Calu3 (cell line): Measurements from ENCODE around the gene PI3. TPM values are rescaled to one million over a fixed set of nuclear protein-coding genes. Genes with fewer than 3 reads are reported as not detected.
"Not testable (repeated sequence)": the region's sequence is repeated elsewhere in the genome, so short reads cannot be mapped to it uniquely, and the experiment has no call there.

Experiments
- BruUV-seq: library from RNA; stranded (reverse); fragments of 400-500 nt; replicated peaks from 2 replicates; lab custom pipeline; 2021; lab: Mats Ljungman, UMichigan
- CTCF ChIA-PET: fragments of 300-600 bp; sonication (Branson Sonifier 250); formaldehyde crosslinking; loops from one replicate; lab custom pipeline; 2022; ENCODE audit warnings: antibody characterized with exemption; lab: Charles Lee
- DNase-seq: peaks from one replicate; pipeline ENCODE4 v3.0.0; 2022
- H3K27ac Mint-ChIP-seq: one replicate; pipeline ENCODE4 v1.8.0; 2022; ENCODE audit warnings: mixed read lengths; ENCODE audit not compliant: unreplicated experiment
- H3K27me3 Mint-ChIP-seq: one replicate; pipeline ENCODE4 v1.8.0; 2022; ENCODE audit warnings: mixed read lengths; ENCODE audit not compliant: unreplicated experiment
- H3K36me3 Mint-ChIP-seq: one replicate; pipeline ENCODE4 v1.8.0; 2022; ENCODE audit warnings: mild to moderate bottlenecking, moderate library complexity, mixed read lengths; ENCODE audit not compliant: insufficient read depth, unreplicated experiment
- H3K4me1 Mint-ChIP-seq: one replicate; pipeline ENCODE4 v1.8.0; 2022; ENCODE audit warnings: mild to moderate bottlenecking, low read depth, mixed read lengths; ENCODE audit not compliant: unreplicated experiment
- H3K4me3 Mint-ChIP-seq: one replicate; pipeline ENCODE4 v1.8.0; 2022; ENCODE audit warnings: mild to moderate bottlenecking, low read depth, moderate library complexity, mixed read lengths; ENCODE audit not compliant: unreplicated experiment
- H3K9me3 Mint-ChIP-seq: one replicate; pipeline ENCODE4 v1.8.0; 2022; ENCODE audit warnings: low read depth, mixed read lengths; ENCODE audit not compliant: unreplicated experiment
- intact Hi-C: fragments of 100-400 bp; cut with micrococcal nuclease; formaldehyde crosslinking; loops from one replicate; pipeline ENCODE4 v1.10.0; 2022; ENCODE audit not compliant: unreplicated experiment
- total RNA-seq: library from RNA; stranded (reverse); gene quantifications from 2 replicates; pipeline ENCODE4 v1.2.3, GENCODE V29; 2022
- TF ChIP-seq, protein P1 (sequence below): fragments of 200-600 bp; IDR thresholded peaks from one replicate; pipeline ENCODE4 v1.8.0; 2022; ENCODE audit warnings: antibody characterized with exemption; ENCODE audit not compliant: unreplicated experiment

Gene PI3
- total RNA-seq, 1 experiment from 2014 or later: 52.0 TPM

DNA sequence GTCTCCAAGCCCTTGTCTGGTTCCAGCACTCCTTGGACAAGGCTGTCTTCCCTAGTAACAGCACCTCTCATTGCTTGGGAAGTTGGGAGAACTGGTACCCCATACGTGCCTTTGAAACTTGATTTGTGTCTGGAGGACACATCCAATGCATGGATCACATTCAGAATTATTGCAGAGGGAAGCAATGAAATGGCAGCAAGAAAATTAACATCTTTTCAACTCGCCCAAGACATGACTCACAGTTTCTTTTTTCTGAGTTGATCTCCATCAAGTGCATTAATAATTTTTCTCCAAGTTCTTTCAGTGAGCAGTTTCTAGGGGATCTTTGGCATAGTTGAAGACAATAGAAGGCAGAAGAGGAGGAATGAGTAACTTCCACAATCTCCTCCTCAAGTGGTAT, 22.3 kb upstream of the PI3 start:
- Mint-ChIP-seq H3K27me3 (peaks cover 84% of the 10 kb centered on the region), H3K9me3 (peaks cover 4% of the 10 kb centered on the region), H3K4me1 (peaks cover 8% of the 10 kb centered on the region), H3K36me3 (no peaks in the 10 kb centered on the region), H3K27ac (no peak overlapping the region), H3K4me3 (no peak overlapping the region)
- CTCF ChIA-PET: interaction anchor here (1.3 kb wide), 1 partner anchor 9 kb away, joined by 6 read pairs; no protein-coding TSS in a partner anchor
- BruUV-seq: no TSS peak
- intact Hi-C loops: no loop called here
- TF ChIP-seq, protein P1, sequence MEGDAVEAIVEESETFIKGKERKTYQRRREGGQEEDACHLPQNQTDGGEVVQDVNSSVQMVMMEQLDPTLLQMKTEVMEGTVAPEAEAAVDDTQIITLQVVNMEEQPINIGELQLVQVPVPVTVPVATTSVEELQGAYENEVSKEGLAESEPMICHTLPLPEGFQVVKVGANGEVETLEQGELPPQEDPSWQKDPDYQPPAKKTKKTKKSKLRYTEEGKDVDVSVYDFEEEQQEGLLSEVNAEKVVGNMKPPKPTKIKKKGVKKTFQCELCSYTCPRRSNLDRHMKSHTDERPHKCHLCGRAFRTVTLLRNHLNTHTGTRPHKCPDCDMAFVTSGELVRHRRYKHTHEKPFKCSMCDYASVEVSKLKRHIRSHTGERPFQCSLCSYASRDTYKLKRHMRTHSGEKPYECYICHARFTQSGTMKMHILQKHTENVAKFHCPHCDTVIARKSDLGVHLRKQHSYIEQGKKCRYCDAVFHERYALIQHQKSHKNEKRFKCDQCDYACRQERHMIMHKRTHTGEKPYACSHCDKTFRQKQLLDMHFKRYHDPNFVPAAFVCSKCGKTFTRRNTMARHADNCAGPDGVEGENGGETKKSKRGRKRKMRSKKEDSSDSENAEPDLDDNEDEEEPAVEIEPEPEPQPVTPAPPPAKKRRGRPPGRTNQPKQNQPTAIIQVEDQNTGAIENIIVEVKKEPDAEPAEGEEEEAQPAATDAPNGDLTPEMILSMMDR: no peak
- DNase-seq: no peak

DNA sequence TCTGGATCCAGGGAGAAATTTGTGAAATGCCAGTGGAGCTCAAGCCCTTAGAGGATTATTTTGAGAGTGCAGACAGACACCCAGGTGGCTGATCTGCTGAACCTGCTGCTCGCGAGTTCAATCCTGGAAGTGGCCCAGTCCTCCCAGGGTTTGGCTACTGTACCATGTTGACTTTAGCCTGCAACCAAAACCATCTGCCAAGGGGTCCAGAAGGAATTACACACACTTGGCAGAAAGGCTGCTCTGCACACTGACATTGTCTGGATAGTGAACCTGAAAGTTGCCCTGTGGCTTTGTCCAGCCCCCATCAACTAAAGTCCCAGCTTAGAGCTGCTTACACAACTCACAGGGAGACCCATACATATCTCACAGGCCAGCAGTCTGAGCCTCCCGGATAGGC, 21.6 kb upstream of the PI3 start:
- CTCF ChIA-PET: interaction anchor here (1.3 kb wide), 1 partner anchor 9 kb away, joined by 6 read pairs; no protein-coding TSS in a partner anchor
- H3K36me3 Mint-ChIP-seq: no peaks in the 10 kb centered on the region
- BruUV-seq: no TSS peak

DNA sequence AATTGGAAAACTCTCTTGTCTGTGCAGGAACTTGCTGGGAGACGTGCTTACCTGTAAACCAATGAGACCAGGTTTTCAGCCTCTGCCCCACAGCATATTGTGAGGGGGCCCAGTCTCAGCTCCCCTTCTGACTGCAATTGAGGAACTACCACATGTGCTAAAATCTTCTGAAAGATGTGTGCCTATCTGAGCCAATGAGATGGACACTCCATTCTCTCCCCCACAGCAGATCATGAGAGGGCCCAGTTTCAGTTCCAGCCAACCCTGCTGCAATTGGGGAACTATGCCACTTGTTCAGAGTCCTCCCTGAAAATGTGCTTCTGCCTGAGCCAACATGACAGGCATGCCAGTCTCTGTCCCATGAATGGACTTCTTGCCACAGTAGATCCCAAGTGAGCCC, 20.9 kb upstream of the PI3 start:
- CTCF ChIA-PET: interaction anchor here (1.3 kb wide), 1 partner anchor 8 kb away, joined by 6 read pairs; no protein-coding TSS in a partner anchor
- intact Hi-C loops: no loop called here
- Mint-ChIP-seq H3K36me3 (no peaks in the 10 kb centered on the region), H3K27me3 (peaks cover 70% of the 10 kb centered on the region), H3K4me3 (no peak overlapping the region), H3K9me3 (peaks cover 4% of the 10 kb centered on the region), H3K4me1 (peaks cover 21% of the 10 kb centered on the region), H3K27ac (no peak overlapping the region)
- BruUV-seq: no TSS peak
- no peak for DNase-seq
- TF ChIP-seq, protein P1: no peak

More for the DNA sequence above, 21.6 kb upstream of the PI3 start:
- intact Hi-C loops: no loop called here
- Mint-ChIP-seq H3K9me3 (peaks cover 4% of the 10 kb centered on the region), H3K4me1 (peaks cover 15% of the 10 kb centered on the region), H3K27ac (no peak overlapping the region), H3K4me3 (no peak overlapping the region), H3K27me3 (peaks cover 76% of the 10 kb centered on the region)
- DNase-seq: no peak
- TF ChIP-seq, protein P1: no peak

DNA sequence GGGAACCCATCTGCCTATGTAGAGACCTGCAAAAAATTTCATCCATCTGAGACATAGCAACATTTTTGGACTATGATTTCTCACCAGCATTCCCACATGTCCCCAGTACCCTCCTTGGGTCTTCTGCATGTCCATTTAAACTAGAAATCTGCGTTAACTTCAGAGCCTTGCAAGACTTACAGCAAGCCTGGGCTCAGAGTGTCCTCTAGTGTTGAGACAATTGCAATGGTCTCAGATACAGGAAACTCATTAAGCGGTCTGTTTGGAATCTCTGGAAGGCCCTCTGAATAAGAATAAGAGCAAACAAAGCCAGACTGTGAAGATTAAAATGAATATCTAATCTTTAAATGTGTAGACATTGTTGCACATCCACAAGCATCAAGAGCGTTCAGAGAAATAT, 20.5 kb upstream of the PI3 start:
- TF ChIP-seq, protein P1: no peak
- H3K27me3 Mint-ChIP-seq: peaks cover 66% of the 10 kb centered on the region
- peaks cover 8% of the 10 kb centered on the region for H3K9me3 Mint-ChIP-seq
- no TSS peak for BruUV-seq
- CTCF ChIA-PET: no interaction called here
- H3K4me1 Mint-ChIP-seq: peaks cover 25% of the 10 kb centered on the region
- no peak for DNase-seq
- no peak overlapping the region for H3K4me3 Mint-ChIP-seq
- H3K36me3 Mint-ChIP-seq: no peaks in the 10 kb centered on the region
- intact Hi-C loops: no loop called here
- H3K27ac Mint-ChIP-seq: no peak overlapping the region

DNA sequence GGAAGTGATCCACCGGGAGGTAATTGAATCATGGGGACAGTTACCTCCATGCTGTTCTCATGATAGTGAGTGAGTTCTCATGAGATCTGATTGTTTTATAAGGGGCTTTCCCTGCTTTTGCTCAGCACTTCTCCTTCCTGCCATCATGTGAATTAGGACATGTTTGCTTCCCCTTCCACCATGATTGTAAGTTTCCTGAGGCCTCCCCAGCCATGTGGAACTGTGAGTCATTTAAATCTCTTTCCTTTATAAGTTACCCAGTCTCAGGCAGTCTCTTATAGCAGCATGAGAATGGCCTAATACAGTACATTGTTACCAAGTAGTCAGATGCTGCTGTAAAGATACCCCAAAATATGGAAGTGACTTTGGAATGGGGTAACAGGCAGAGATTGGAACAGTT, 19.9 kb upstream of the PI3 start:
- DNase-seq, H3K36me3 Mint-ChIP-seq, intact Hi-C loops, BruUV-seq, H3K27ac Mint-ChIP-seq, H3K9me3 Mint-ChIP-seq, H3K4me3 Mint-ChIP-seq: not testable (repeated sequence)
- CTCF ChIA-PET: interaction anchor here (1.2 kb wide), 1 partner anchor 16 kb away, joined by 4 read pairs; no protein-coding TSS in a partner anchor
- Mint-ChIP-seq H3K27me3 (peaks cover 60% of the 10 kb centered on the region), H3K4me1 (peaks cover 26% of the 10 kb centered on the region)
